ENCODE measurements around the gene ARID3C.
A peak's percentile ranks its signal among the peaks of the same experiment; 100 is the strongest.

DNA sequence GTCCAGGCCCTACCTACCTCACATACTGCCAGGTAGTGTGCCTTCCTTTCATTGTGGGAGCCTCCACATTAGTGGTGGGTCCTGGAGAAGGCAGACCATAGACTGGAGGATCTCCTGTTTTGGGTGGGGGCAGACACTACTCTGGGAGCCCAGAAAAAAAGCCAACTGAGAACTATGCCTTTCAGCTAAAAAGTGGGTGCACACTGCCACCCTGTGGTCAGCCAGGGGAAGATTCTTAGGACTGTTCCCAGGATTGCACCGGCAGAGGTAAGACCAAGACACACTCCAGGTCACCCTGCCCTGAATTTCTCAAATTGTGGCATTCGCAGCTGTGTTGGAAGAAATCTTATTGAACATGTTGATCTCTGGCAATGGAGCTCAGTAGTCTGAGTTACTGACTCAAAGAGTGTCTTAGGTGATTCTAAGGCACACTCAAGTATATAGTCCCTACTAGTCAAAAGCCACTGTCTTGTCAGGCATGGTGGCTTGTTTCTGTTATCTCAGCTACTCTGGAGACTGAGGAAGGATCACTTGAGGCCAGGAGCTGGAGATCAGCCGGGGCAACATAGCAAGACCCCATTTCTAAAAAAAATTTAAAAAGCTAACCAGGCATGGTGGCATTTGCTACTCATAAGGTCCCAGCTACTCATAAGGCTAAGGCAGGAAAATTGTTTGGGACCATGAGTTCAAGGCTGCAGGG is 5.1 kb upstream of the ARID3C start:
- TF ChIP-seq, protein P1, sequence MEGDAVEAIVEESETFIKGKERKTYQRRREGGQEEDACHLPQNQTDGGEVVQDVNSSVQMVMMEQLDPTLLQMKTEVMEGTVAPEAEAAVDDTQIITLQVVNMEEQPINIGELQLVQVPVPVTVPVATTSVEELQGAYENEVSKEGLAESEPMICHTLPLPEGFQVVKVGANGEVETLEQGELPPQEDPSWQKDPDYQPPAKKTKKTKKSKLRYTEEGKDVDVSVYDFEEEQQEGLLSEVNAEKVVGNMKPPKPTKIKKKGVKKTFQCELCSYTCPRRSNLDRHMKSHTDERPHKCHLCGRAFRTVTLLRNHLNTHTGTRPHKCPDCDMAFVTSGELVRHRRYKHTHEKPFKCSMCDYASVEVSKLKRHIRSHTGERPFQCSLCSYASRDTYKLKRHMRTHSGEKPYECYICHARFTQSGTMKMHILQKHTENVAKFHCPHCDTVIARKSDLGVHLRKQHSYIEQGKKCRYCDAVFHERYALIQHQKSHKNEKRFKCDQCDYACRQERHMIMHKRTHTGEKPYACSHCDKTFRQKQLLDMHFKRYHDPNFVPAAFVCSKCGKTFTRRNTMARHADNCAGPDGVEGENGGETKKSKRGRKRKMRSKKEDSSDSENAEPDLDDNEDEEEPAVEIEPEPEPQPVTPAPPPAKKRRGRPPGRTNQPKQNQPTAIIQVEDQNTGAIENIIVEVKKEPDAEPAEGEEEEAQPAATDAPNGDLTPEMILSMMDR (IDR thresholded peaks at IDR 0.05 in 4 of 5, conservative IDR thresholded peaks at IDR 0.05 in 1 of 5) = peak; percentile 65 to 89 (median 86)
- no peak for TF ChIP-seq POLR2A (IDR thresholded peaks at IDR 0.05)
